H1 (cell line): ENCODE data around the gene SGSH. TPM values are rescaled to one million over a fixed set of nuclear protein-coding genes. Genes with fewer than 3 reads are reported as not detected.

ENCODE experiments used
- RAD21 ChIP-seq, 2 experiments: IDR thresholded peaks in 1 of 2; conservative IDR thresholded peaks in 1 of 2; 2 replicates each; pipeline ENCODE4 v1.6.1; 2011; ENCODE audit warnings: low read depth in 2 of 2, low read length in 2 of 2, improper control_type of control experiment in 1 of 2, inconsistent platforms in 1 of 2, mild to moderate bottlenecking in 1 of 2, moderate library complexity in 1 of 2
- SUZ12 ChIP-seq: fragments of 200-600 bp; sonication (generic); IDR thresholded peaks from 2 replicates; pipeline ENCODE4 v1.6.1; 2012; ENCODE audit warnings: mild to moderate bottlenecking, inconsistent platforms, low read length, moderate library complexity, mixed read lengths
- polyA plus RNA-seq, 7 experiments: library from polyadenylated mRNA; depleted of rRNA in 3 of 7; stranded (reverse) in 5 of 7; unstranded in 2 of 7; fragments of >200 nt in 5 of 7; fragments of 200-250 nt in 2 of 7; gene quantifications; 1 replicate in 5 of 7; 2 replicates in 1 of 7; 4 replicates in 1 of 7; pipeline versions ENCODE4 v1.2.1 to v1.2.3, GENCODE V29; 2011 to 2013; ENCODE audit warnings: missing spikeins in 2 of 7, mixed read lengths in 2 of 7
- total RNA-seq: library from RNA; stranded (reverse); fragmentation: NEBNext Ultra II Directional; extraction: Animal tissue kit (Norgen Biotek cat#: 25700); gene quantifications from 2 replicates; pipeline ENCODE4 v1.2.1, GENCODE V29; 2021
- TF ChIP-seq, protein P1 (sequence below): IDR thresholded peaks from 2 replicates; pipeline ENCODE4 v1.6.1; 2011; ENCODE audit warnings: low read depth, mild to moderate bottlenecking, low read length; ENCODE audit not compliant: insufficient read depth
- TF ChIP-seq, protein P2 (sequence below): IDR thresholded peaks from 2 replicates; pipeline ENCODE4 v1.6.1; 2012; ENCODE audit warnings: inconsistent platforms

SGSH gene
- total and polyA plus RNA-seq, 2 of the 8 experiments (the other 6 are each of a cell fraction or from before 2014, with no cell fraction given), result 18.0 to 19.6 TPM

DNA sequence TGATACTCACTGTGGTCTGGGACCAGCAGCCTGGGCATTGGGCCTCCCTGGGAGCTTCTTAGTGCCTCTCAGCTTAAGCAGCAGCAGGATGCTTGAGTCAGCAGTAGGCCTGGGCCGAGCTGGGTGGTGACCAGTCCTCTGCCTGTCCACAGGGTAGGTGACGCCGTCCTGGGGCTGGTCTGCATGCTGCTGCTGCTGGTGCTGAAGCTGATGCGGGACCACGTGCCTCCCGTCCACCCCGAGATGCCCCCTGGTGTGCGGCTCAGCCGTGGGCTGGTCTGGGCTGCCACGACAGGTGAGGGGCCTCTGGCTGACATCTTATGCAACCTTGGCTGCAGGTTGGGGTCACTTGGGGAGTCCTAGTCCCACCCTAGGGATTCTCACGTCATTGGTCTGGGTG lies 7.5 kb upstream of the SGSH start (continued):
- TF ChIP-seq SUZ12, result no peak
- TF ChIP-seq, protein P1, sequence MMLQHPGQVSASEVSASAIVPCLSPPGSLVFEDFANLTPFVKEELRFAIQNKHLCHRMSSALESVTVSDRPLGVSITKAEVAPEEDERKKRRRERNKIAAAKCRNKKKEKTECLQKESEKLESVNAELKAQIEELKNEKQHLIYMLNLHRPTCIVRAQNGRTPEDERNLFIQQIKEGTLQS, result no peak
- TF ChIP-seq, protein P2, sequence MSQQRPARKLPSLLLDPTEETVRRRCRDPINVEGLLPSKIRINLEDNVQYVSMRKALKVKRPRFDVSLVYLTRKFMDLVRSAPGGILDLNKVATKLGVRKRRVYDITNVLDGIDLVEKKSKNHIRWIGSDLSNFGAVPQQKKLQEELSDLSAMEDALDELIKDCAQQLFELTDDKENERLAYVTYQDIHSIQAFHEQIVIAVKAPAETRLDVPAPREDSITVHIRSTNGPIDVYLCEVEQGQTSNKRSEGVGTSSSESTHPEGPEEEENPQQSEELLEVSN, result no peak
- TF ChIP-seq RAD21 (IDR thresholded peaks at IDR 0.05 in 1 of 2, conservative IDR thresholded peaks at IDR 0.05 in 1 of 2; ENCODE audit: low read depth in 2 of 2, low read length in 2 of 2), result no peak
- TF ChIP-seq, all 59 proteins: peak for 0
